Measurements from ENCODE around the gene KRTAP3-3.

Gene KRTAP3-3

DNA sequence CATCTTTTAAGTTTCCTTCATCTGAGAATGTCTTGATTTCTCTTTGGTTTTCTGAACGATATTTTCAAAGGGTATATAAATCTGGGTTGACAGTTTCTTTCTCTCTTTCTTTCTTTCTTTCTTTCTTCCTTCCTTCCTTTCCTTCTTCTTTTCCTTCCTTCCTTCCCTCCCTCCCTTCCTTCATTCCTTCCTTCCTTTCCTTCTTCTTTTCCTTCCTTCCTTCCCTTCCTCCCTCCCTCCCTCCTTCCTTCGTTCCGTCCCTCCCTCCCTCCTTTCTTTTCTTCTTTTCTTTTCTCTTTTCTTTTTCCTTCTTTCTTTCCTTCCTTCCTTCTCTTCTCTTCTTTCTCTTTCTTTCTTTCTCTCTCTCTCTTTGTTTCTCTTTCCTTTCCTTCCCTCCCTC, 19.6 kb downstream of the KRTAP3-3 start:
- TF ChIP-seq ZFX (IDR thresholded peaks at IDR 0.05; ENCODE audit: borderline replicate concordance), result no peak
- TF ChIP-seq, protein P1, sequence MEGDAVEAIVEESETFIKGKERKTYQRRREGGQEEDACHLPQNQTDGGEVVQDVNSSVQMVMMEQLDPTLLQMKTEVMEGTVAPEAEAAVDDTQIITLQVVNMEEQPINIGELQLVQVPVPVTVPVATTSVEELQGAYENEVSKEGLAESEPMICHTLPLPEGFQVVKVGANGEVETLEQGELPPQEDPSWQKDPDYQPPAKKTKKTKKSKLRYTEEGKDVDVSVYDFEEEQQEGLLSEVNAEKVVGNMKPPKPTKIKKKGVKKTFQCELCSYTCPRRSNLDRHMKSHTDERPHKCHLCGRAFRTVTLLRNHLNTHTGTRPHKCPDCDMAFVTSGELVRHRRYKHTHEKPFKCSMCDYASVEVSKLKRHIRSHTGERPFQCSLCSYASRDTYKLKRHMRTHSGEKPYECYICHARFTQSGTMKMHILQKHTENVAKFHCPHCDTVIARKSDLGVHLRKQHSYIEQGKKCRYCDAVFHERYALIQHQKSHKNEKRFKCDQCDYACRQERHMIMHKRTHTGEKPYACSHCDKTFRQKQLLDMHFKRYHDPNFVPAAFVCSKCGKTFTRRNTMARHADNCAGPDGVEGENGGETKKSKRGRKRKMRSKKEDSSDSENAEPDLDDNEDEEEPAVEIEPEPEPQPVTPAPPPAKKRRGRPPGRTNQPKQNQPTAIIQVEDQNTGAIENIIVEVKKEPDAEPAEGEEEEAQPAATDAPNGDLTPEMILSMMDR (IDR thresholded peaks at IDR 0.05), result no peak
- no peak overlapping the region for H3K27ac ChIP-seq

DNA sequence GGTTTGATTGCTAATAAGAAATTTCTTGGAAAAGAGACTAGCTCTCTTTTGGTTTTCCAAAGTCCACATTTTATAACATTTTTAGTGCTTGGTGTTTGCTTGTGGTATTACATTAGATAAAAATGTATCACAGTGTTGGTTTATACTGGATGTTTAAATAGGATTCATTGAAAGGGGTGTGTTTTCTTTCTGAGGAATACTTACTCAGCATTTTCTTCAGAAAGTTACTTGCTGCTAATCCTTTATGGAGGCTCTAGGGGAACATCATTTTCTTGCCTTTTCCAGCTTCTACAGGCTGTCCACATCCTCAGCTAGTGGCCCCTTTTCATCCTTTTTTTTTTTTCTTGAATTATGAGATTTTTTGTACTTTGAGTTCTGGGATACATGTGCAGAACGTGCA, 26.4 kb downstream of the KRTAP3-3 start:
- H3K27ac ChIP-seq, result no peak overlapping the region
- TF ChIP-seq, protein P1 (IDR thresholded peaks at IDR 0.05), result no peak
- no peak for TF ChIP-seq ZFX (IDR thresholded peaks at IDR 0.05; ENCODE audit: borderline replicate concordance)

DNA sequence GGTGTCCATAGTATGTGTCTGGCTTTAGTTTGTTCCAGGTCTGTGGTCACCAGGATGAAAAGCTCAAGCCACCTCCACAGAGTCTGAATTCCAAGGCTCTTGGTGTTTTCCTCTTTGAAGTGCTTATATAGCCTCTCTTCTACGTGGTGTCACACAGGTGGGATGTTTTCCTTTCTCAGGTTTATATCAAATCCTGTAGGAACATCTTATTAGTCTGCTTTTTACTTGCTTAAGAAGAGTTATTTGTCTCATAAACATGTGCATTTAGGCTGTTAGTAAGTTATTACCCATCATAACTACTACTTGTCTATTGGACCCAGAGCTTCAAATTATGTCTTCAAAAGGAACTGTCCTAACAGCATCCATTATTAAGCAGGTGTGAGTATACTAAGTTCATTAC, 27.1 kb downstream of the KRTAP3-3 start, which contains the start of gene KRT39:
Gene KRT39, minus strand, starts transcription at position 101 of the 400 bp plus-strand sequence. Its CDS starts 92 bp downstream, at position 9.
- H3K27ac ChIP-seq, result no peak within 1 kb of the TSS
- TF ChIP-seq, protein P1 (IDR thresholded peaks at IDR 0.05), result no peak
- TF ChIP-seq ZFX (IDR thresholded peaks at IDR 0.05; ENCODE audit: borderline replicate concordance), result no peak

DNA sequence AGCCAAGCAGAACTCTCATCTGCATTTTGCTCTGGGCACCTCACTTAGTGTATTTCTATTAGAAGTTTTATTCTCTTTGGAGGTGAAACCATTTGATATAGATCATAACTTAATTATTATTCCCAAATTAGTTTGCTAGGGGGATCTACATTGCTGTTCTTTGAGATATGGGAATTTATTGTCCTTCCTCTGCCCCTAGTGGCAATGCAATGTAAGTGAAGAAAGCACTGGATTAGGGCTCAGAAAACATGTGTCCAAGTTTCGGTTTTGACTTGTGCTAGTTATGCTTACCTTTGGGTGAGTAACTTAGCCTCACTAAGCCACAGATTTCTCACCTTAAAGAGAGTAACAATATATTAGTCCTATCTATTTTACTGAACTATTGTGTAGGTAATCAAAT, 30.1 kb downstream of the KRTAP3-3 start:
- no peak for TF ChIP-seq ZFX (IDR thresholded peaks at IDR 0.05; ENCODE audit: borderline replicate concordance)
- TF ChIP-seq, protein P1 (IDR thresholded peaks at IDR 0.05), result peak; percentile 83
- no peak overlapping the region for H3K27ac ChIP-seq

DNA sequence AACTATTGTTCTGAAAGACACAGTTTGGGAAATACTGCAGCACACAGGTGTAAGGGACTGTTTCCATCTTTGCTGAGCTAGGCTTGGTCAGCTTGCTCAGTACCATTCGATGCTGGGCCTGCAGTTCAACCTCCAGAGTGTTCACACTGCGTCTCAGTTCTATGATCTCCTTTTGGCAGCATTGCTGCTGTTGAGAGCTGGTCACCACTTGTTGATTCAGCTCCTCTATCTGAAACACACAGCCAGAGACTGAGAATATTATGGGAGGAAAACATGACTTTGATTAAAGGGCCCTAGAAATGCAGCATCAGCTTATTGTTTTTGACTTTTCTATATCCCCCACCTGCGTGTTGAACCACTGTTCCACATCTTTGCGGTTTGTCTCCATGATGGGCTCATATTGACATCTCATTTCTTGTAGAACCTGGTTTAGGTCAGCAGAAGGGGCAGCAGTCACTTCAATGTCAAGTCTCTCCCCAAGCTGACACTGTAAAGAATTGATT, 31.9 kb downstream of the KRTAP3-3 start:
- no peak for TF ChIP-seq ZFX (IDR thresholded peaks at IDR 0.05; ENCODE audit: borderline replicate concordance)
- TF ChIP-seq, protein P1 (IDR thresholded peaks at IDR 0.05), result no peak
- H3K27ac ChIP-seq, result no peak overlapping the region

DNA sequence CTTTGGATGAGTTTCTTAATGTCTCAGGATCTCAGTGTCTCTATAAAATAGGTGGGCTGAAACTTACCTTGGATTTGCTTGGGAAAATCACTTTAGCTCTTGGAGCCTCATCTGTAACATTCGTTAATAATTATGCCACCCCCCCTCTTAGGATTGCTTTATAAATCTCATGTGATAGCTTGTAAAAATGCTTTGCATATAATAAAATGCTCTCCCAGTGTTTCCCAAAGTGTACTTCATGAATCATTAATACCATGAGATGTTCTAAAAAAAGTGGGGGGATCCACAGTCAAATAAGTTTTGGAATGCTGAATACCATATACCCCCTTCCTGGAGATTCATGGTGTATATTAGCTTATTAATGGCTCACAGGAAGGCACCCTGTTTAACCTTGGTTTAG, 32.4 kb downstream of the KRTAP3-3 start:
- TF ChIP-seq, protein P1 (IDR thresholded peaks at IDR 0.05), result no peak
- TF ChIP-seq ZFX (IDR thresholded peaks at IDR 0.05; ENCODE audit: borderline replicate concordance), result no peak
- no peak overlapping the region for H3K27ac ChIP-seq

DNA sequence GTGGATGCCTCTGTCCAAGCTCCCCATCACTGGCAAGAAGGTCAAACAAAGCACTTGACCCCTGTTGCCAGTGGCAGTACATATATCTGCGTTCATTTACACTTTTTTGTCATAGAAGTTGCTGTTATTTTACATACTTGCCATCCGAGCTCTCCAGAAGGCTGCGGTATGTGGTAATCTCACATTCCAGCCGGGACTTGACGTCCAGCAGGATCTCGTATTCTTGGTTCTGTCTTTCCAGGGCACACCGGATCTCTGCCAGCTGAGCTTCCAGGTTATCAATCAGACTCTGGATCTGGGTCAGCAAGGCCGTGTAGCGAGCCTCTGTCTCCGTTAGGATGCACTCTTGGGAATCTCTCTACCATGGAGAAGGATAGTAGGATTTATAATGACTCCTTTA, 33.8 kb downstream of the KRTAP3-3 start:
- TF ChIP-seq, protein P1 (IDR thresholded peaks at IDR 0.05), result no peak
- TF ChIP-seq ZFX (IDR thresholded peaks at IDR 0.05; ENCODE audit: borderline replicate concordance), result no peak
- no peak overlapping the region for H3K27ac ChIP-seq

Data from 22Rv1 (cell line).